H9 (cell line): ENCODE measurements around the gene NR2F1-AS1. TPM values are rescaled to one million over a fixed set of nuclear protein-coding genes. Genes with fewer than 3 reads are reported as not detected.

Experiments used
- DNase-seq: peaks from one replicate; pipeline ENCODE4 v3.0.0-alpha.2; 2017
- H2AFZ ChIP-seq: one replicate; pipeline ENCODE4 v1.6.1; 2013; ENCODE audit warnings: mild to moderate bottlenecking, low read length, control low read depth, moderate library complexity
- H2AK5ac ChIP-seq: 2 replicates; pipeline ENCODE4 v1.6.1; 2013; ENCODE audit warnings: low read length, control low read depth, mixed read lengths; ENCODE audit not compliant: insufficient read length
- H2BK120ac ChIP-seq: one replicate; pipeline ENCODE4 v1.6.1; 2013; ENCODE audit warnings: low read depth, mild to moderate bottlenecking, low read length, control low read depth, inconsistent platforms; ENCODE audit not compliant: poor library complexity, severe bottlenecking
- H2BK12ac ChIP-seq: 2 replicates; pipeline ENCODE4 v1.6.1; 2013; ENCODE audit warnings: low read length, control low read depth, mixed read lengths, low read depth; ENCODE audit not compliant: insufficient read length
- H2BK15ac ChIP-seq: 2 replicates; pipeline ENCODE4 v1.6.1; 2013; ENCODE audit warnings: low read depth, low read length, control low read depth
- H2BK20ac ChIP-seq: one replicate; pipeline ENCODE4 v1.6.1; 2013; ENCODE audit warnings: low read depth, mild to moderate bottlenecking, low read length, control low read depth, inconsistent platforms; ENCODE audit not compliant: poor library complexity, severe bottlenecking
- H2BK5ac ChIP-seq: 2 replicates; pipeline ENCODE4 v1.6.1; 2013; ENCODE audit warnings: low read length, control low read depth, mixed read lengths; ENCODE audit not compliant: insufficient read length
- H3K14ac ChIP-seq: 2 replicates; pipeline ENCODE4 v1.6.1; 2013; ENCODE audit warnings: low read length, control low read depth; ENCODE audit not compliant: insufficient read depth
- H3K18ac ChIP-seq: 2 replicates; pipeline ENCODE4 v1.6.1; 2013; ENCODE audit warnings: low read depth, mild to moderate bottlenecking, mixed read lengths, low read length, control low read depth; ENCODE audit not compliant: insufficient read length
- H3K23ac ChIP-seq: 2 replicates; pipeline ENCODE4 v1.6.1; 2013; ENCODE audit warnings: low read length, control low read depth, mixed read lengths, low read depth; ENCODE audit not compliant: insufficient read length
- H3K23me2 ChIP-seq: 2 replicates; pipeline ENCODE4 v1.6.1; 2013; ENCODE audit warnings: low read depth, mild to moderate bottlenecking, mixed read lengths, low read length, control low read depth; ENCODE audit not compliant: insufficient read length, poor library complexity, severe bottlenecking
- H3K27ac ChIP-seq: 2 replicates; pipeline ENCODE4 v1.5.1; 2013; ENCODE audit warnings: low read length, control low read depth, mixed read lengths, low read depth; ENCODE audit not compliant: insufficient read length
- H3K27me3 ChIP-seq: 2 replicates; pipeline ENCODE4 v1.6.1; 2013; ENCODE audit warnings: low read length, control low read depth, inconsistent platforms; ENCODE audit not compliant: insufficient read depth
- H3K4ac ChIP-seq: 2 replicates; pipeline ENCODE4 v1.6.1; 2013; ENCODE audit warnings: low read depth, mild to moderate bottlenecking, control low read depth, inconsistent platforms, low read length, moderate library complexity
- H3K4me1 ChIP-seq: 2 replicates; pipeline ENCODE4 v1.6.1; 2013; ENCODE audit warnings: low read length, control low read depth, inconsistent platforms; ENCODE audit not compliant: insufficient read depth
- H3K4me2 ChIP-seq: 2 replicates; pipeline ENCODE4 v1.6.1; 2013; ENCODE audit warnings: low read length, control low read depth, mixed read lengths; ENCODE audit not compliant: insufficient read length, insufficient read depth
- H3K56ac ChIP-seq: 2 replicates; pipeline ENCODE4 v1.6.1; 2013; ENCODE audit warnings: low read depth, mild to moderate bottlenecking, mixed read lengths, low read length, control low read depth; ENCODE audit not compliant: insufficient read length
- H3K79me1 ChIP-seq: 2 replicates; pipeline ENCODE4 v1.6.1; 2013; ENCODE audit warnings: low read depth, mild to moderate bottlenecking, moderate library complexity, low read length, control low read depth, inconsistent platforms; ENCODE audit not compliant: insufficient read depth, poor library complexity, severe bottlenecking
- H3K79me2 ChIP-seq: 2 replicates; pipeline ENCODE4 v1.6.1; 2013; ENCODE audit warnings: low read length, control low read depth, inconsistent platforms; ENCODE audit not compliant: insufficient read depth
- H3K9ac ChIP-seq: 2 replicates; pipeline ENCODE4 v1.6.1; 2013; ENCODE audit warnings: low read length, control low read depth, mixed read lengths; ENCODE audit not compliant: insufficient read length; ENCODE audit errors: extremely low read depth
- H3K9me3 ChIP-seq: one replicate; pipeline ENCODE4 v1.6.1; 2013; ENCODE audit warnings: low read depth, low read length, inconsistent platforms; ENCODE audit not compliant: control insufficient read depth
- H3T11ph ChIP-seq: one replicate; pipeline ENCODE4 v1.6.1; 2013; ENCODE audit warnings: mild to moderate bottlenecking, low read length, control low read depth, inconsistent platforms
- H4K20me1 ChIP-seq: one replicate; pipeline ENCODE4 v1.6.1; 2013; ENCODE audit not compliant: control insufficient read depth, insufficient read length, insufficient read depth
- H4K5ac ChIP-seq: 2 replicates; pipeline ENCODE4 v1.6.1; 2013; ENCODE audit warnings: low read depth, mild to moderate bottlenecking, mixed read lengths, low read length, control low read depth; ENCODE audit not compliant: insufficient read length
- H4K8ac ChIP-seq: replicated peaks from 2 replicates; pipeline ENCODE4 v1.6.1; 2013; ENCODE audit warnings: low read length, control low read depth, mixed read lengths, low read depth; ENCODE audit not compliant: insufficient read length
- H4K91ac ChIP-seq: 2 replicates; pipeline ENCODE4 v1.6.1; 2013; ENCODE audit warnings: low read depth, mild to moderate bottlenecking, moderate library complexity, mixed read lengths, low read length, control low read depth; ENCODE audit not compliant: insufficient read length
- H3K27ac Mint-ChIP-seq, 3 experiments: 2 replicates in 2 of 3; 3 replicates in 1 of 3; pipeline ENCODE4 v1.8.0; 2020 to 2021; ENCODE audit warnings: mixed read lengths in 3 of 3, mild to moderate bottlenecking in 1 of 3, moderate library complexity in 1 of 3
- H3K27me3 Mint-ChIP-seq: 2 replicates; pipeline ENCODE4 v1.8.0; 2021; ENCODE audit warnings: low read depth, mild to moderate bottlenecking, moderate library complexity, mixed read lengths
- H3K36me3 Mint-ChIP-seq, 3 experiments: 2 replicates in 2 of 3; 3 replicates in 1 of 3; pipeline ENCODE4 v1.8.0; 2020 to 2021; ENCODE audit warnings: low read depth in 3 of 3, mixed read lengths in 3 of 3; ENCODE audit not compliant: insufficient read depth in 1 of 3
- H3K4me1 Mint-ChIP-seq, 2 experiments: 2 replicates each; pipeline ENCODE4 v1.8.0; 2020; ENCODE audit warnings: mixed read lengths in 2 of 2
- H3K4me3 Mint-ChIP-seq, 2 experiments: 2 replicates in 1 of 2; 3 replicates in 1 of 2; pipeline ENCODE4 v1.8.0; 2020 to 2021; ENCODE audit warnings: mild to moderate bottlenecking in 2 of 2, mixed read lengths in 2 of 2, moderate library complexity in 1 of 2
- H3K9me3 Mint-ChIP-seq, 2 experiments: 2 replicates in 1 of 2; 3 replicates in 1 of 2; pipeline ENCODE4 v1.8.0; 2020; ENCODE audit warnings: mild to moderate bottlenecking in 2 of 2, mixed read lengths in 2 of 2, moderate library complexity in 1 of 2
- CTCF ChIP-seq: fragments of 200-600 bp; sonication (generic); conservative IDR thresholded peaks from 3 replicates; pipeline ENCODE4 v1.8.0; 2021; ENCODE audit warnings: antibody characterized with exemption, mild to moderate bottlenecking
- total RNA-seq: library from RNA; stranded (reverse); gene quantifications from 2 replicates; pipeline ENCODE4 v1.2.1, GENCODE V29; 2021

NR2F1-AS1 gene
- total RNA-seq, 1 experiment from 2014 or later = 1.9 TPM

GRCh38 chr5:93566091-93566490 is 14.9 kb downstream of the NR2F1-AS1 start:
- H2AK5ac ChIP-seq = no peak overlapping the region
- peaks cover 3% of the 10 kb centered on the region for H3K23me2 ChIP-seq
- H3T11ph ChIP-seq = no peak overlapping the region
- no peak overlapping the region for H3K23ac ChIP-seq
- no peak for TF ChIP-seq CTCF
- Mint-ChIP-seq H3K27me3 (peaks cover 12% of the 10 kb centered on the region), H3K27ac (no peak overlapping the region), H3K4me3 (no peak overlapping the region), H3K36me3 (no peaks in the 10 kb centered on the region), H3K4me1 (peaks cover 12 to 15% of the 10 kb centered on the region in 2 experiments), H3K9me3 (no peaks in the 10 kb centered on the region)
- H3K79me2 ChIP-seq = no peaks in the 10 kb centered on the region
- no peak overlapping the region for H3K4me2 ChIP-seq
- H4K8ac ChIP-seq = no peak overlapping the region
- H3K18ac ChIP-seq = no peak overlapping the region
- no peak overlapping the region for H3K14ac ChIP-seq
- H3K27me3 ChIP-seq = peaks cover 18% of the 10 kb centered on the region; the same call in 1 of the 2 replicates
- H2BK5ac ChIP-seq = no peak overlapping the region
- H4K91ac ChIP-seq = no peak overlapping the region
- no peaks in the 10 kb centered on the region for H3K4me1 ChIP-seq
- H2BK15ac ChIP-seq = no peak overlapping the region
- no peak overlapping the region for H3K4ac ChIP-seq
- H2AFZ ChIP-seq = no peak overlapping the region
- no peak overlapping the region for H2BK12ac ChIP-seq
- no peak overlapping the region for H4K5ac ChIP-seq
- H3K27ac ChIP-seq = no peak overlapping the region
- DNase-seq = no peak
- H3K79me1 ChIP-seq = no peaks in the 10 kb centered on the region
- no peaks in the 10 kb centered on the region for H3K9me3 ChIP-seq
- H2BK120ac ChIP-seq = no peak overlapping the region
- H2BK20ac ChIP-seq = no peak overlapping the region
- no peaks in the 10 kb centered on the region for H4K20me1 ChIP-seq
- H3K56ac ChIP-seq = no peak overlapping the region
- H3K9ac ChIP-seq = no peak overlapping the region
